ENCODE data around the gene RHOT2.

Gene RHOT2

GRCh38 chr16:632486-633335, 35.2 kb upstream of the RHOT2 start:
- DNase-seq (ENCODE audit: low read depth in 2 of 2), result no peak

GRCh38 chr16:633336-634050, 34.4 kb upstream of the RHOT2 start:
- no peak for DNase-seq (ENCODE audit: low read depth in 2 of 2)

- DNase-seq (ENCODE audit: low read depth in 2 of 2), result no peak
Measured at GRCh38 chr16:634051-634670, 33.8 kb upstream of the RHOT2 start.

GRCh38 chr16:634996-635395, 32.9 kb upstream of the RHOT2 start:
- DNase-seq (ENCODE audit: low read depth in 2 of 2), result no peak

GRCh38 chr16:635573-636205, 32.2 kb upstream of the RHOT2 start:
- no peak for DNase-seq (ENCODE audit: low read depth in 2 of 2)

GRCh38 chr16:636206-637080, 31.5 kb upstream of the RHOT2 start, which contains the start of gene METTL26:
Gene METTL26, minus strand, starts transcription at chr16:636305. Its CDS starts 15 bp downstream, at chr16:636290.
- DNase-seq (ENCODE audit: low read depth in 2 of 2), result peak; percentile 78 to 84

GRCh38 chr16:637081-638018, 30.6 kb upstream of the RHOT2 start:
- DNase-seq (ENCODE audit: low read depth in 2 of 2), result peak; percentile 74 to 84

GRCh38 chr16:638034-638543, 29.8 kb upstream of the RHOT2 start:
- DNase-seq (ENCODE audit: low read depth in 2 of 2), result no peak

GRCh38 chr16:638836-639235, 29.1 kb upstream of the RHOT2 start:
- no peak for DNase-seq (ENCODE audit: low read depth in 2 of 2)

- no peak for DNase-seq (ENCODE audit: low read depth in 2 of 2)
Measured at GRCh38 chr16:640614-641013, 27.3 kb upstream of the RHOT2 start.

GRCh38 chr16:641326-642188, 26.4 kb upstream of the RHOT2 start, which contains the start of gene MCRIP2:
Gene MCRIP2, plus strand, starts transcription at chr16:641828. Its CDS starts 164 bp downstream, at chr16:641992.
- DNase-seq (ENCODE audit: low read depth in 2 of 2), result peak; percentile 18 to 29

GRCh38 chr16:642189-643049, 25.5 kb upstream of the RHOT2 start:
- DNase-seq (ENCODE audit: low read depth in 2 of 2), result no peak

GRCh38 chr16:643050-643368, 24.9 kb upstream of the RHOT2 start:
- DNase-seq (ENCODE audit: low read depth in 2 of 2), result no peak

- no peak for DNase-seq (ENCODE audit: low read depth in 2 of 2)
Measured at GRCh38 chr16:644556-644955, 23.4 kb upstream of the RHOT2 start.

- no peak for DNase-seq (ENCODE audit: low read depth in 2 of 2)
Measured at GRCh38 chr16:645852-646678, 21.9 kb upstream of the RHOT2 start.

GRCh38 chr16:646679-647172, 21.2 kb upstream of the RHOT2 start:
- no peak for DNase-seq (ENCODE audit: low read depth in 2 of 2)

Data from stimulated activated CD8-positive, alpha-beta memory T cell treated with anti-CD3 and anti-CD28 coated beads, Interleukin-2, amount 100 ng/mL, for 1 hour (primary cell).